Effector memory CD4-positive, alpha-beta T cell (primary cell): ENCODE results near the gene MALRD1.

ENCODE experiments used
- DNase-seq, 3 donors: peaks; one replicate each; pipeline ENCODE4 v3.0.0-alpha.2; 2020
- H3K27ac ChIP-seq: 2 replicates; pipeline ENCODE4 v1.7.0; 2013; ENCODE audit warnings: mild to moderate bottlenecking, low read length, moderate library complexity; ENCODE audit not compliant: insufficient read depth, poor library complexity, severe bottlenecking
- H3K27me3 ChIP-seq: replicated peaks from 2 replicates; pipeline ENCODE4 v1.7.0; 2013; ENCODE audit warnings: mild to moderate bottlenecking, low read length; ENCODE audit not compliant: insufficient read depth, control insufficient read depth, poor library complexity, severe bottlenecking
- H3K36me3 ChIP-seq: 2 replicates; pipeline ENCODE4 v1.7.0; 2013; ENCODE audit warnings: mild to moderate bottlenecking, low read length, moderate library complexity; ENCODE audit not compliant: control insufficient read depth, insufficient read depth
- H3K4me1 ChIP-seq: 2 replicates; pipeline ENCODE4 v1.7.0; 2013; ENCODE audit warnings: low read length, mild to moderate bottlenecking; ENCODE audit not compliant: control insufficient read depth, insufficient read depth, poor library complexity, severe bottlenecking
- H3K4me3 ChIP-seq: 2 replicates; pipeline ENCODE4 v1.7.0; 2013; ENCODE audit warnings: low read length, low read depth, mild to moderate bottlenecking; ENCODE audit not compliant: insufficient read depth, poor library complexity, severe bottlenecking
- H3K9me3 ChIP-seq: 2 replicates; pipeline ENCODE4 v1.7.0; 2013; ENCODE audit warnings: mild to moderate bottlenecking, low read length, moderate library complexity; ENCODE audit not compliant: control insufficient read depth

The MALRD1 gene

GRCh38 chr10:19658131-19658530 lies 609.5 kb downstream of the MALRD1 start:
- Histone ChIP-seq H3K36me3 (no peaks in the 10 kb centered on the region), H3K4me3 (no peak overlapping the region), H3K9me3 (no peaks in the 10 kb centered on the region), H3K27me3 (no peaks in the 10 kb centered on the region), H3K27ac (no peak overlapping the region), H3K4me1 (no peaks in the 10 kb centered on the region)
- no peak for DNase-seq

- Histone ChIP-seq H3K4me1 (no peaks in the 10 kb centered on the region), H3K36me3 (no peaks in the 10 kb centered on the region), H3K27me3 (no peaks in the 10 kb centered on the region), H3K4me3 (no peak overlapping the region), H3K9me3 (no peaks in the 10 kb centered on the region), H3K27ac (no peak overlapping the region)
- DNase-seq = no peak
Observed at GRCh38 chr10:19658622-19659233, 610.1 kb downstream of the MALRD1 start.

DNA sequence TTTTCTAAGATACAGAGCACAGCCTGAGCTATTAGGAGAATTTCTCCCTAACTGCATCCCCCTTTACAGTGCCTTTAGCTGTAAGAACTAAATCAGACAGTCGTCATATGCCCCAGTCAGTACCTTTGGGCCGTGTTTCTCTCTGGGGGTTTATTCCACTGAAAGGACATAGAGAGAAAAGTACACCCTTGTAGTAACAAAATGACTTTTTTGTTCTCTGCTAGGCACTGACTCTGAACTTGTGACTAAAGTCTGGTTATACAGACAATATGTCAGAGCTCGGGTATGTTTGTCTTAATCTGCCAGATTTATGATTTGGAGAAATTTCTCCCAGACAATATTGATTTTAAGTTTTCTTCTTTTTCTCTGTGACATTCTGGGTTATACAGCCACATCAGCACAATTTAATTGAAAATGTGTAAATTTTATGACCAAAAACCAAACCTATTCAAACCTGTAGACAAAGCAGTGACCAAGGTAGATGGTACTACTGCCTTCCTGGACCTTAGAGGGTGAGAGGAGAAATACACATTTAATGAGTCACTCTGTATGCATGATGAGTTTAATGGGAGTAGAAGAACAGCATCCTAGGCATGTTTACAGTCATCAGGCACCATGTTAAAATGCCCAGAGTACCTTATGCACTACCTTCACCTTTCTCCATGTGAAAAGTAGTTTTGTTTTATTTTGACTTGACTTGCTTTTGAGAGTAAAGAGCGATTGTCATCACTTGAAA lies 611.5 kb downstream of the MALRD1 start:
- no peak overlapping the region for H3K27ac ChIP-seq
- no peaks in the 10 kb centered on the region for H3K9me3 ChIP-seq
- no peaks in the 10 kb centered on the region for H3K4me1 ChIP-seq
- H3K27me3 ChIP-seq = no peaks in the 10 kb centered on the region
- no peak overlapping the region for H3K4me3 ChIP-seq
- H3K36me3 ChIP-seq = no peaks in the 10 kb centered on the region
- no peak for DNase-seq

GRCh38 chr10:19663344-19663743 lies 614.7 kb downstream of the MALRD1 start:
- Histone ChIP-seq H3K4me3 (no peak overlapping the region), H3K27ac (no peak overlapping the region), H3K27me3 (no peaks in the 10 kb centered on the region), H3K4me1 (no peaks in the 10 kb centered on the region), H3K36me3 (no peaks in the 10 kb centered on the region), H3K9me3 (no peaks in the 10 kb centered on the region)
- DNase-seq = no peak

DNA sequence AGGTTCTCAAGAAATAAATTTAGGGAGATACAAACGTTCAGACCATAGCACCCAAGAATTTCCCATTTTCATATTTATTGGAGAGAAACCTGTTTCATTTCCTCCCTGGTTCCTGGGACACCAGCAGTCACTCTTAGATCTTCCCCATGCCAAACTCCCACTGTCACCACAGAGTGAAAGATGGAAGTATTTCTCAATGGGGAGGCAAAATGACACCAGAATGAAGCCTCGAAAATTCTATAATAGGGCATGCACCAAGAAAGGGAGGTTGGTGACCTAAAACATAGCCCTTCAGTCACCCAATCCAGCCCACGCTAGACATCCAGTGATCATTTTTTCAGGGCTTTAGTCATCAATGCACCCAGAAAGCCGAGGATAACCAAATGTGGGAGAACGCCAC lies 619.5 kb downstream of the MALRD1 start:
- Histone ChIP-seq H3K27ac (no peak overlapping the region), H3K9me3 (no peaks in the 10 kb centered on the region), H3K4me1 (no peaks in the 10 kb centered on the region), H3K4me3 (no peak overlapping the region), H3K27me3 (no peaks in the 10 kb centered on the region), H3K36me3 (no peaks in the 10 kb centered on the region)
- no peak for DNase-seq

GRCh38 chr10:19676063-19676462 lies 627.5 kb downstream of the MALRD1 start:
- Histone ChIP-seq H3K4me3 (no peak overlapping the region), H3K27me3 (no peaks in the 10 kb centered on the region), H3K36me3 (no peaks in the 10 kb centered on the region), H3K27ac (no peak overlapping the region), H3K9me3 (no peaks in the 10 kb centered on the region), H3K4me1 (no peaks in the 10 kb centered on the region)
- DNase-seq = no peak

GRCh38 chr10:19683356-19683755 lies 634.8 kb downstream of the MALRD1 start:
- no peak overlapping the region for H3K4me3 ChIP-seq
- no peak for DNase-seq
- no peaks in the 10 kb centered on the region for H3K9me3 ChIP-seq
- H3K27me3 ChIP-seq = no peaks in the 10 kb centered on the region
- no peak overlapping the region for H3K27ac ChIP-seq
- H3K36me3 ChIP-seq = no peaks in the 10 kb centered on the region
- no peaks in the 10 kb centered on the region for H3K4me1 ChIP-seq

DNA sequence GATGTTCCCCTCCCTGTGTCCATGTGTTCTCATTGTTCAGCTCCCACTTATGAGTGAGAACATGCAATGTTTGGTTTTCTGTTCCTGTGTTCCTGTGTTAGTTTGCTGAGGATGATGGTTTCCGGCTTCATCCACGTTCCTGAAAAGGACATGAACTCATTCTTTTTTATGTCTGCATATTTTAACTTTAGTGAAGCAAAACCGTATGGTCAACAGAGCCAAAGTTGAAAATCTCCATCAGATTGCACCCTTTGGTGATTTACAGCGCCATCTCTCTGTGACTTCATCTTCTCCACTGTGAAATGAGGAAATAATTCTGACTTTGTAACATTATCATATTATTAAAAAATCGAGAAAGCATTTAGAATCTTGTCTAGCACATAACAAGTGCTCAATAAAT lies 635.4 kb downstream of the MALRD1 start:
- Histone ChIP-seq H3K27me3 (no peaks in the 10 kb centered on the region), H3K4me1 (no peaks in the 10 kb centered on the region), H3K4me3 (no peak overlapping the region), H3K36me3 (no peaks in the 10 kb centered on the region), H3K27ac (no peak overlapping the region), H3K9me3 (no peaks in the 10 kb centered on the region)
- no peak for DNase-seq

DNA sequence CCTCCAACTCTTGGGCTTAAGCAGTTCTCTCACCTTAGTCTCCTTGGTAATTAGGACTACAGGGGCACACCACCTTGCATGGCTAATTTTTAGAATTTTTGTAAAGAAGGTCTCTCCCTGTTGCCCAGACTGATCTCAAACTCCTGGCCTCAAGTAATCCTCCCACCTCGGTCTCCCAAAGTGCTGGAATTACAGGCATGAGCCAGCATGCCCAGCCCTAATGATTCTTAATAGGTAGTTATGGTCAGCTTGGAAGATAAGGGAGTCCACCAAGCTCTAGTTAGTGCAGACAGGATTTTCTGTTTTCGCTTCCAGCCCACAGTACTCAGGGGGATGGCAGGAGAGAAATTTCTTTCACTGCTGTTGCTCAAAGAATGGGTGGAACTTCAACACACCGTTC lies 639.7 kb downstream of the MALRD1 start:
- Histone ChIP-seq H3K27ac (no peak overlapping the region), H3K4me1 (no peaks in the 10 kb centered on the region), H3K4me3 (no peak overlapping the region), H3K27me3 (no peaks in the 10 kb centered on the region), H3K9me3 (no peaks in the 10 kb centered on the region), H3K36me3 (no peaks in the 10 kb centered on the region)
- no peak for DNase-seq

DNA sequence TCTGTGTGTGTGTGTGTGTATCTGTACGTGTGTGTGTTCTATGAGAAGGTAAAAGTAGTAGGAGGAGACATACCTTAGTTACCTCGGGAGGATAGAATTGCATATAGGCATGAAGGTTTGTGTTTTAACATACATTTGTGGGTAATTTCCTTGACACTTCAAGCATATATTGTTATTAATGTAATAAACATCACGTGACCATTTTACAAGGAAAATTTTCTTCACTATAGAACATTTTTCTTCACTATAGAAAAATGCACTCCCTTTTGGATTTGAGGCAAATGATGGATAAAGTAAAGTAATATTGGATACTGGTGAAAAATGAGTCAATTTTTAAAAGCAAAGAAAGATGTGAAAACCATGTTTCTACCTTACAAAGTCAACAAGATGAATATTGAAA lies 640.6 kb downstream of the MALRD1 start:
- Histone ChIP-seq H3K36me3 (no peaks in the 10 kb centered on the region), H3K27me3 (no peaks in the 10 kb centered on the region)
- DNase-seq = no peak

More for the DNA sequence above, 640.6 kb downstream of the MALRD1 start:
- Histone ChIP-seq H3K4me3 (no peak overlapping the region), H3K4me1 (no peaks in the 10 kb centered on the region), H3K9me3 (no peaks in the 10 kb centered on the region), H3K27ac (no peak overlapping the region)
